ENCODE data around the gene THBS1. TPM values are rescaled to one million over a fixed set of nuclear protein-coding genes. Genes with fewer than 3 reads are reported as not detected.

The THBS1 gene
- total RNA-seq, 1 donor from 2014 or later = 337 TPM

DNA sequence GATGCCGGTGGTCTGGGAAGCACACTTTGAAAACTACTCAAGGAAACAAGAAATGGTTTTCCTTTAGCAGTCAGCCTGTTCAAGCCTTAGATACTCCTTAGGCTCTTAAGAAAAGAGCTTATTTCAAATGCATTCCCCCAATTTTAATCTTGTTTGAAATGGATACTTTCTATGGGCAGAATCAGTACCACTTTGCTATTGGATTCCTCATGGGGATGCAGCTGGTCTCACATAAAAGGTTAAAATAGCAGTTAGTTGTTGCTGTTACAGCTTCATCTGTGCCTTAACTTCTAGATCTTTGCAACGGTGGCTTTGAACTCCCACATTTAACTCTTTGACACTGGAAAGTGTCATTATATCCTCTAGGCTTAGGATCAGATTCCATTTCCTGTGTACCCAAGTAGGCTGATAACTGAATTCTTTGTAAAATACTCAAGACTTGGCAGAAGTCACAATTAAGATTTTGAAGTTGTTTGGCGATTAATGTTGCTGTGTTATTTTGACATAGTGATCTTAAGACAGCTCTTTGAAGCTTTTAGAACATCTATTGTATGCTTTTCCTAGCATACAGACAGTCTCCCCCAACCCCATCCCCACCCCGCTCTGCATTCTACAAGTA is 2.2 kb downstream of the THBS1 start:
- Mint-ChIP-seq H3K27ac (no peak overlapping the region), H3K36me3 (peaks cover 32% of the 10 kb centered on the region), H3K4me3 (peak overlapping the region; percentile 81), H3K9me3 (no peaks in the 10 kb centered on the region), H3K4me1 (peaks cover 43% of the 10 kb centered on the region), H3K27me3 (ENCODE audit: low read depth) (no peaks in the 10 kb centered on the region)
- TF ChIP-seq, protein P1, sequence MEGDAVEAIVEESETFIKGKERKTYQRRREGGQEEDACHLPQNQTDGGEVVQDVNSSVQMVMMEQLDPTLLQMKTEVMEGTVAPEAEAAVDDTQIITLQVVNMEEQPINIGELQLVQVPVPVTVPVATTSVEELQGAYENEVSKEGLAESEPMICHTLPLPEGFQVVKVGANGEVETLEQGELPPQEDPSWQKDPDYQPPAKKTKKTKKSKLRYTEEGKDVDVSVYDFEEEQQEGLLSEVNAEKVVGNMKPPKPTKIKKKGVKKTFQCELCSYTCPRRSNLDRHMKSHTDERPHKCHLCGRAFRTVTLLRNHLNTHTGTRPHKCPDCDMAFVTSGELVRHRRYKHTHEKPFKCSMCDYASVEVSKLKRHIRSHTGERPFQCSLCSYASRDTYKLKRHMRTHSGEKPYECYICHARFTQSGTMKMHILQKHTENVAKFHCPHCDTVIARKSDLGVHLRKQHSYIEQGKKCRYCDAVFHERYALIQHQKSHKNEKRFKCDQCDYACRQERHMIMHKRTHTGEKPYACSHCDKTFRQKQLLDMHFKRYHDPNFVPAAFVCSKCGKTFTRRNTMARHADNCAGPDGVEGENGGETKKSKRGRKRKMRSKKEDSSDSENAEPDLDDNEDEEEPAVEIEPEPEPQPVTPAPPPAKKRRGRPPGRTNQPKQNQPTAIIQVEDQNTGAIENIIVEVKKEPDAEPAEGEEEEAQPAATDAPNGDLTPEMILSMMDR (IDR thresholded peaks at IDR 0.05; ENCODE audit: unreplicated experiment) = peak; percentile 27
- no peak for DNase-seq (ENCODE audit: low spot score in 2 of 2, unreplicated experiment in 2 of 2)

DNA sequence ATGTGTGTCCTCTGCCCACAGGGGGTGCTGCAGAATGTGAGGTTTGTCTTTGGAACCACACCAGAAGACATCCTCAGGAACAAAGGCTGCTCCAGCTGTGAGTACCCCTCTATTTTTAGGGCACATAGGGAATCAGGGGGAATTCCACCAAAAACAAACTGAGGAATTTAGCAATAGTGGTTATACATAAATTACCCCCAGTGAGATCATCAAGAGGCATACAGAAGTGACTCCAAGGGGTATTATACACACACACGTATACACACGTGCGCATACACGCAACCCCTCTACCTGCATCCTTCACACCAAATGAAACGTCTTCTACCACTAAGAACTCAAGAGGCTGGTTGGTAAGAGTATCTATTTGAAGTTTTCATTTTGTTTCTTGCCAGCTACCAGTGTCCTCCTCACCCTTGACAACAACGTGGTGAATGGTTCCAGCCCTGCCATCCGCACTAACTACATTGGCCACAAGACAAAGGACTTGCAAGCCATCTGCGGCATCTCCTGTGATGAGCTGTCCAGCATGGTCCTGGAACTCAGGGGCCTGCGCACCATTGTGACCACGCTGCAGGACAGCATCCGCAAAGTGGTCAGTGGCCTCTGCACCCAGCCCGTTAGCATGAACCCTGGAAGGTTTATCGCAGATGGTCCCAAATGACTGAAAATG is 2.9 kb downstream of the THBS1 start:
- TF ChIP-seq, protein P1 (IDR thresholded peaks at IDR 0.05; ENCODE audit: unreplicated experiment) = peak; percentile 7
- Mint-ChIP-seq H3K9me3 (no peaks in the 10 kb centered on the region), H3K27ac (no peak overlapping the region), H3K4me1 (peaks cover 38% of the 10 kb centered on the region), H3K36me3 (peaks cover 33% of the 10 kb centered on the region), H3K4me3 (peak overlapping the region; percentile 81), H3K27me3 (ENCODE audit: low read depth) (no peaks in the 10 kb centered on the region)
- no peak for DNase-seq (ENCODE audit: low spot score in 2 of 2, unreplicated experiment in 2 of 2)

DNA sequence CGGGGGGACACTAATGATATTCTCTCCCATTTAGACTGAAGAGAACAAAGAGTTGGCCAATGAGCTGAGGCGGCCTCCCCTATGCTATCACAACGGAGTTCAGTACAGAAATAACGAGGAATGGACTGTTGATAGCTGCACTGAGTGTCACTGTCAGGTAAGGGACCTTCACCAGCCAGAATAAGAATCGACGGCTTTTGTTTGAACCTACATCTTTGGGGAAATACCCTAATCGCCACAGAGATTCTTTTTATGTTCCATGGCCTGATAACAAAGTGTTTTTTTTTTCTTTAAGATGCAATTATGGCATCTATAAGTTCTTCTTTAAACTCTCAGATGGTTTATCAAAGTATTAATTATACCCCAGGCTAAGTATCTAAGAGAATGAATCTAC is 3.4 kb downstream of the THBS1 start:
- Mint-ChIP-seq H3K4me3 (peak overlapping the region; percentile 81), H3K27ac (no peak overlapping the region), H3K4me1 (peaks cover 32% of the 10 kb centered on the region), H3K9me3 (no peaks in the 10 kb centered on the region), H3K36me3 (peaks cover 38% of the 10 kb centered on the region), H3K27me3 (ENCODE audit: low read depth) (no peaks in the 10 kb centered on the region)
- TF ChIP-seq, protein P1 (IDR thresholded peaks at IDR 0.05; ENCODE audit: unreplicated experiment) = no peak
- no peak for DNase-seq (ENCODE audit: low spot score in 2 of 2, unreplicated experiment in 2 of 2)

DNA sequence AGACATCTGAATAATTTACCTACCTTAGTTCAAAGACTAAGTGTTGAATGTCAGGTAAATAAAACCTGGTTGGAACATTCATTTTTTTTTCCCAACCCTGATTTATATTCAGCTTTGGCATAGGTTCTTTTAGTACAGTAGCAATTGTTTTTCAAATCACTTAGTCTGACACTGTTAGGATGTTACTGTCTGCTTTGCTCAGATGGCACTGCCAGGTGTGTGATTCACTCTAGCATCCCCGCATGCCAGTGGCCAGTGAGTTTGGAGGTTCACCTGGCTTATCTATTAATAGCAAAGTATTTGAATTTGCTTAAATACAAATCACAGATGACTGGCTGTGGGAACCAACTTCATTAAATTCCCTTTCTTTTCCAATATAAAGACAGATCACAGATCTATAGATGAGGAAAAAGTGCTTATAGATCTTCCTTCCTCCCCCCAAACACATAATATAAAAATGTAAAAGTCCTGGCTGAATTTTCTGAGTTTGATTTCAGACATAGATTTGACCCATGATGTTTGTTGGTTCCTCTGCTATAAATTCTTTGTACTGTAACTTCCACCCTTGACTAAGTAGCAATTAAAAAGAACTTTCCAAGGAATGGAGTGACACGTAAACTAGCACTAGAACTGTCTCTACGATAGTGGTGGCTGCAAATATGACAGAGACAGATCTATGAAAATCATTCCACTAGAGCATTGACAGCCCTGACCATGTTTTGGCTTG is 3.9 kb downstream of the THBS1 start:
- no peak overlapping the region for H3K27ac Mint-ChIP-seq
- H3K36me3 Mint-ChIP-seq = peaks cover 41% of the 10 kb centered on the region
- peaks cover 27% of the 10 kb centered on the region for H3K4me1 Mint-ChIP-seq

DNA sequence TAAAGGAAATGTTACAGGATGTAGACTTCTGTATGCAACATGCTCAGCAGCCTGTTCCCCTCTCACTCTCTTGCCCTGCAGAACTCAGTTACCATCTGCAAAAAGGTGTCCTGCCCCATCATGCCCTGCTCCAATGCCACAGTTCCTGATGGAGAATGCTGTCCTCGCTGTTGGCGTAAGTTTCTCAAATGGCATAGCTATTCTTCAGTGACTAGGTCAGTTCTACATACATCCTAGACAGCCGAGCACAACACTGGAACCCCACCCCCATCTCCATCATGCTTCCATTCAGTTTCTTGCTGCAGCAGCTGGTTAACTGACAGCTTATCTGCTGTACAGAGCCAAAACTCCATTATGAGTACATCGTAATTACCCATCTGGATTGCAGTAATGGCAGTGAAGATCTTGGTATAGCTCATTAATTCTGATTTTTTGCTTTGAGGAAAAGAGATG is 4.5 kb downstream of the THBS1 start:
- H3K36me3 Mint-ChIP-seq = peaks cover 44% of the 10 kb centered on the region
- DNase-seq (ENCODE audit: low spot score in 2 of 2, unreplicated experiment in 2 of 2) = no peak
- H3K4me1 Mint-ChIP-seq = peaks cover 26% of the 10 kb centered on the region
- TF ChIP-seq, protein P1 (IDR thresholded peaks at IDR 0.05; ENCODE audit: unreplicated experiment) = no peak
- H3K27me3 Mint-ChIP-seq (ENCODE audit: low read depth) = no peaks in the 10 kb centered on the region
- no peak overlapping the region for H3K27ac Mint-ChIP-seq
- no peak overlapping the region for H3K4me3 Mint-ChIP-seq
- no peaks in the 10 kb centered on the region for H3K9me3 Mint-ChIP-seq

More for the DNA sequence above, 3.9 kb downstream of the THBS1 start:
- Mint-ChIP-seq H3K9me3 (no peaks in the 10 kb centered on the region), H3K4me3 (no peak overlapping the region), H3K27me3 (ENCODE audit: low read depth) (no peaks in the 10 kb centered on the region)
- TF ChIP-seq, protein P1 (IDR thresholded peaks at IDR 0.05; ENCODE audit: unreplicated experiment) = no peak
- no peak for DNase-seq (ENCODE audit: low spot score in 2 of 2, unreplicated experiment in 2 of 2)
